NCI-H2081 (cell line): ENCODE results near the gene GNPTAB.

ENCODE experiments used
- DNase-seq, 2 experiments: peaks; one replicate each; lab custom pipeline; 2025; lab: John Stamatoyannopoulos, UW

GNPTAB gene

DNA sequence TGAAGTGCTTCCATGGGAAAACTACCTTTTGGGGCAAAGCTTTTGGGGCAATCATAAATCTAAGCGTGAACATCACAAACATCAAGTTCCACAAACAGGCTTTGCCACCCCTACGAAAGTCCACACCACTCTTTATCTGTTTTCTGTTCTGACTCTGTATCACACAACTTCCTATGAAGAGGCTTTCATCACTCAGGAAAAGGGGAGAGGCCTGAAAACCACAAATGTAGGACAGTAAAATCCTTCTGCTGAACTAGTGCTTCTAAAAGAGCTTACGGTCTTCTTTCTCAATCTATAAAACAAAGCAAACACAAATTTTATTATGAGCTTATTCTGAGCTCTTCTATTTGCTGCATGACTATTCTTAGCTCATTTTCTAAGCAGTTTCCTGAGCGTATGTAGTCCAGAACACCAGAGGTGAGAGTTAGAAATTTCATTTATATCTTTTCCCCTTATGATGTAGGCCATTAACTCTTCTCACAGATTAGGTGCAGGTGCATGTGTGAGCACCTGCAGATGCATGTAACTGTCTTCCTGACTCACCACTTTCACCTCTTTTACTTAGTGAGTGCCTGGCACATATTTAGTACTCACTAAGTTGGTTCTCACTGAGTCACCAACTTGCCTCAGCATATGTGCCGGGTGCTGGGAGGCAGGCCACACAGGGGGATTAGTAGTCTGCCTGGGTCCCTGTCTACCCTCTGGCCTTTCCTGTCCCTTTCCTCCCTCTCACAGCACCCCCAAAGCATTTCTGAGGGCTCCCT, 58.6 kb downstream of the GNPTAB start:
- no peak for DNase-seq

DNA sequence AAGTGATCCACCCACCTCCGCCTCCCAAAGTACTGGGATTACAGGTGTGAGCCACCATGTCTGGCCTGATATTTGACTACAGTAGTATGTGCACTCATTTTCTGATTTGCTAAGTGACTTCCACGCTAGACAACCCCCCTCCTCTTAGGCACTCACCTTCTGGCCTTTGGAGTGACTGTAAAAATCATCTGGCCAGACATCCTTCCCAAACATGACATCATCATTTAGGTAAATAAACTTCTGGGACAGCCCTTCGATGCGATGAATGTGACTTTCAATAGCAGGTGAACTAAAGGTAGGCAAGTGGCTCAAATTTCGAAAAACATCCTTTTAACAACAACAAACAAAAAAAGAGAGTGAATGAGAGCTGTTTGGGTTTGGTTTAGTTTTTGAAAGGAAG, 60.9 kb downstream of the GNPTAB start:
- DNase-seq = no peak

DNA sequence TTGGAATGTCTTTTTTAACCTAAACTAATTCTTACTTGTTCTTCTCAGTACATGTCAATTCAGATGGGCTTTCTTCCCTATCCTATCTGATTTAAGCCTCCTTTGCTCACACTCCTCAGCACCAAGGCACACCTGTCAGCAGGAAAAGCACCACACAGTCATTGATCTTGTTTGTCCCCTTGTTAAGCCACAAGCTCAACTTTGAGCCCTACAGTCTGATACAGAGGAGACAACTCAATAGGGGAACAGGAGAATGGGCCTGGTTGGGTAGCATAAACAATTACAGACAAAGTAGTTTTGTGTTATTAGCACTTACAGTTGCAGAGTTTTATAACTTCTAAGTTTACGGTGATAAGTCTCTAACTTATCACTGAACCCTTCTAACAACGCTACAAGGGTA, 62.0 kb downstream of the GNPTAB start:
- DNase-seq = no peak

DNA sequence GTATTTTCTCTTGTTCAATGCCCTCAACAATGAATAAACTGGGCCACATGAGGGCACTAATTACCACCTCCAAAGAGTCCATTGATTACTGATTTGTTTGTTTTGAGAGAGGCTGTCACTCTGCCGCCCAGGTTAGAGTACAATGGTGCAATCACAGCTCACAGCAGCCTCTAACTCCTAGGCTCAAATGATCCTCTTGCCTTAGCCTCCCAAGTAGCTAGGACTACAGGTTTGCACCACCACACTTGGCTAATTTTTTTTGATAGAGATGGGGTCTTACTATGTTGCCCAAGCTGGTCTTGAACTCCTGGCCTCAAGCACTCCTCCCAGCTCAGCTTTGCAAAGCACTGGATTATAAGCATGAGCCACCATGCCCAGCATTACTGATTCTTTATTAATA, 63.2 kb downstream of the GNPTAB start:
- no peak for DNase-seq

DNA sequence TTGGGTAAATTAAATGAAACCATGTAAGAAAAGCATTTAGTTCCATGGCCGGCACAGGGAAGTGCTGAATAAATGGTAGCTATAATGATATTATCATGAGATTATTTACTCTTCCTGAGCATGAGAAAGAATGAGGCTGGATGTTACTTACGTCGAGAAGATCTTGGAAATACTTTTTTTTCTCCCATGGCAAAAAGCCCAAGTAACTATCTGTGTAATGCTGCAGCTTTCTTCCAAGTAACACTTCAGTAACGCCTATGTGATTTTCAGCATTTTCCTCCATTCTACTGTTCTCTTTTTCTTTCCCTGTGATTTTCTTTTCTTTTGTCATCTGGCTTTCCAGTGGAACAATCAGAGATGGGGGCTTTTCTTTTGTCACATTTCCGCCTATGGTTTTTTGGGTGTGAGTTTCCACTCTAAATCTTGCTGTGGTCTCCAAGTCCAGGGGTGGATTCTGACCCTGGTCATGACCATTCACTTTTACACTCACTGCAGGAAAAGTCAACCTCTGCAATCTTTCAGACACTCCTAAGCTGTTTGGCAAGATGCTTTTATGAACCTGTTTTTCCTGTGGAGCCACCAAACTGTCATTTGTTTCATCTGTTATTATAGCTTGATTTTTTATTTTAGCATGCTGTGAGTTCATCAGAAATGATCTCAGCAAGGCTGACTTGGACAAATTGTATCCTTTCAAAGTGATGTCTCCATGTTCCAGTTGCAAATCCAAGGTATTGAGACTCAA, 66.5 kb downstream of the GNPTAB start:
- DNase-seq = no peak

DNA sequence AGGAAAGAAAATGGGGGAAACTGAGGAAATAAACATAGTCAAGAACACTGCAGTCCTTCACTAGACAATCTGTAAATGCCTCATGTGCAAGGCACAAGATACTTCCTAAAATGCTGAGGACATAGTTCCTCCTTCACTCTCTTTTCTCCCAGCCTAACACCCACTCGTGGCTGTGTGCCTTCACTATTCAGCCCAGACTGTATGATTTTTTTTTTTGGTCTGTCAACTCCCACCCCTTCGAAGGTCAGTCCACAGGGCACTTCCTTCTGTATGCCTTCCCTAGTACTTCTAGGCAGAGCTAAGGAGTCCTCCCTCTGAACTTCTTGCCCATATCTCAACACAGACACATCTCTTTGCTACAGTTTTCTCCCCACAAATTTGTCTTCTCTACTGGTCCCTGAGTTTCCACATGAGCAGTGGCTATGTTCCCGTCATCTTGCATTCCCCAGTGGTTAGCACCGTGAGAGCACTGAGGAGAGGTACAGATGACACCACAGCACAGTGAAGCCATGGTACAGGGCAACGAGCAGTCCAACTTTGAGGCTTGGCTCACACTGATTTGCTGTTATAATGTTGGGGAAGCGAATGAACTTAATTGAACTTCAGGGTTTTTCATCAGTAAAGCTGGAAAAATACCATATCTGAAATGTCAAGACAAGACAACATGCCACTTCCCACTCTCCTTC, 67.4 kb downstream of the GNPTAB start:
- no peak for DNase-seq

DNA sequence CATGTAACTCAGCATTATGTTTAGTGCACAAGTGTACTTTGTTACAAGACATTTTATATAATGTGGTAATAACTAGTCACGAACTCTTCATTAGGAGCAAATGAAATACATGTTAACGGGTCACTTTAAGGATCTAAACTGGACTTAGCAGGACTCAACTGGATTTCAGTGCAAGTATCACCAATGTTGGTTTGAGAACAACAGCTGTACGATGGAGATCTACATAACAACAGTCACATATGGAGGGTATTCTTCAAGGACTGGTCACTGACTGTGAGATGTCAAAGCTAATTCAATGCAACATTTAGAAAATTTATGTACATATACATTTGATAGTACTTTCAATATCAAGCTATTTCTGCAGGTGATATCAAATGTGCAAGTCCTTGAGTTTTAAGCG, 69.0 kb downstream of the GNPTAB start:
- no peak for DNase-seq

DNA sequence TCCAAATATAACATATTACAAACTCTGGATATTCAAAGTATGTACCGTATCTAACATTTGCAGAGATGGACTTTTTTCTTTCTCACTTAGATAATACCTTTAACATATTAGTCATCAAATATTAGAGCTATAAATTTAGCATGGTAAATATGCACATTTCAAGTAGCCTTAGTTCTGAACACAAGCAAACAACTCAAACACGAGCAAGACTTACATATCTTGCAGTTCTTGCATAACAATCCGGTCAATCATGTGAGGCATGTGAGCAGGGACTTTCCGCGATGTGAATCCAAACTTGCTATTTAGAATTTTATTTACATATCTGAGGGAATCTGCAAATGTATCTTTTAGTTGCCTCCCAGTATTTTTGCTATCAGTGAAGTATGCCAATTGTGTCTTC, 69.4 kb downstream of the GNPTAB start:
- no peak for DNase-seq

DNA sequence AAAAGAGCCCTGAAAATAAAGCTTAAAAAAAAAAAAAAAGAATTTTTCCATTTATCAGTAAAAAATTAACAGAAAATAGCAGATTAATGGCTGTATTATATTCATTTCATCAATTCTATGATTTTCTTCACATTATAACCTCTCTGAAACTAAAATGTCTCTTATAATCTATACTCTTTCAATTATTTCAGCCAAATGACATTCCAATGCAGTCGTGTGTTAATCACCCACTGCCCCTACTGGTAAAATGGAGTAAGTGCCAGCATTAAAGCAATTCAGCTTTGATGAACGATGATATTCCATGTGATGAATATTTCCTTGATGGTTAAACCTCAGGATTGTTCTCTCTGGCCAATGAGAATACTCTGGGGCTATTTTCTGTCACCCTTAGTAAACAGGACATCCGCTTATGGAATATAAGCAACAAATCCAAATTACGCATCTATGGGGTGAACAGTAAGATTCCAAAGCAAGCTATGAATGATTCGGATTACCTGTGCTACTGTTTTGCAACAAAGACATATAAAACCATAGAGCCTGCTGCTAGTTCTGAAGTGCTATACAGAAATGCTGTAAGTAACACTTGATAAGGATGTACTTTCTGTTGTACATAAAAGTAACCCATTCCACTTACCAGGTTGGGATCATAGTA, 71.2 kb downstream of the GNPTAB start:
- DNase-seq = peak in 1 of 2 experiments; percentile 12

DNA sequence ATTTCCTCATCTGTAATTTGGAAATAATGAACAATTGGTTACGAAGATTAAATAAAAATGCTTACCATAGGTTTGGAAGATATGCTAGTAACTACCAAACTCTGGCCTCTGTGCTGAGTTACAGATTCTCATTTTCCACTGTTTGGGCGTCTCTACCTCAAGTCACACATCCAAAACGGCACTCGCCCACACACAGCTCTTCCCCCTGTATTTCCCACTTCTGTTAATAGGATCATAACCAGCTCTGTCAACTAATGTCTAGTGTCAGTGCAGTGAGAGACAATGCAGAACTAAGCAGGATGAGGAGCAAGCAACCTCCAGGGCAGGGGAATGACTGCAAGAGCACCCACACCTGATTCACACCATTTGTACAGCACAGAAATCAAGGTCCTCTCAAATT, 80.6 kb downstream of the GNPTAB start:
- DNase-seq = no peak

DNA sequence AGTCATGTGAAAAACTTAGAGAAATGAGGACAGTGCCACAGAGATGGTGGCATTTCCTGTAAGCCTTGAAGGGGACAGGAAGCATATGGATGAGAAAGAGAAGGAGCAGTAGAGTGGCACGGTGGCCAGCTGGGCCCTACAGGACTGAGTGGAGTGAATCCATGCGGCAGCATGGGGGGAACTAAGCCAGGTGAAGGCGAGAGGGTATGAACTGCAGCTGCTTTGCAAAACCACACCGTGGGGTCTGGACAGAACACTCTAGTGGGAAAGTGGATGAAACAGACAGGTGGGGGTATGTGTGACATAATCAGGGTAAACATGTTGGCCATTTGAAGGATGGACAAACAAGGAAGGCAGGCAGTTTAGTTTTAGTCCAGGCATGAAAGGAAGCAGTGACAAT, 81.1 kb downstream of the GNPTAB start:
- no peak for DNase-seq

DNA sequence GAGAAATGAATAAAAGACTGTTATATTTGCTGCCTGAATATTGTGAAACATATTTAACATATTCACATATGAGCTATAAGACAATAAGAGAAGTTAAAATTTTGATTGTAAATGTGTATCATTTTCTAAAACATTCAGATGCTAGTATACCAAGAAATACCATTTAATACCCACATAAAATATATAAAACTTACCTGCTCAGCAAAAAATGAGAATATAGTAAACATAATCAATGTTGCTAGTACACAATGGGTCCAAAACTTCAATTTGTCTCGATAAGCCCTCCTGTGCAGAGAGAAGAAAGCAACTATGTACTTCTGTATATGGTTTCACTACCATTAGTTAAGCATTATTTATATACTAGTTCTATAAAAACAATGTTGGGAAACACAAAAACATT, 81.9 kb downstream of the GNPTAB start:
- no peak for DNase-seq

DNA sequence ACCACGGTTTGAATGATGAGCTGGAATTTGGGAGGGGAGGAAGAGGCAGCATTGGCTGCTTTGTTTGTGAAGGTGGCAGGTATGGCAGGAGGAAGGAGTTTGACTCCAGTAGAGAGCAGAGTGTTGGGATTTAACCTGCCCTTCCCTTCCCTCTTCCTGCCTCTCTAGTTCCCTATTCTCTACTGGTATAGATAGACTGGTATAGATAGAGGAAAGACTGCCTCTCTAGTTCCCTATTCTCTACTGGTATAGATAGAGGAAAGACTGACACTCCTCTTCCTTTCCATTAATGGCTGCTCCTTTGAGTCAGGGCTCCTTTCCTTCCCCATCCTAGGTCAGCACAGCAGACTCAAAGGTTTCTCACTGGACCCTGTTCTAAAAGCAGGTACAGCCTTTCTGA, 83.1 kb downstream of the GNPTAB start:
- no peak for DNase-seq

DNA sequence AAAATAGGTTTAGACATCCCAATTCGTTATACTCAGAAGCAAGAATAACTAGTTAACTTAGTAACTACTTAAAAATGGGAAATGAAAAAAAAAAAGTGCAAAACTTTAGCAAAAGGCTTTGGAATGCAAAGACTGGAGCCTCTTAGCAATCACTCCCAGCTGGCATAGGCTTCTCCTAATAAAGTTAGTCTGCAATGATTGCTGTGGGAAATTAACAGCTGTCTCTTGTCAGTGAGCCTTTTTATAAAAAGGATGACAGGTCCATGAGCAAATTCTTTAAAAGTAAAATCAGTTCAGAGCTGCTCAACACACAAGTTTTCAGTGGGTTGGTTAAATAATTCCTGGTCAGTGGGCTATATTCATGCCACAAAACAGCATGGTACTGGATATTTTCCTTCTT, 84.1 kb downstream of the GNPTAB start:
- no peak for DNase-seq

DNA sequence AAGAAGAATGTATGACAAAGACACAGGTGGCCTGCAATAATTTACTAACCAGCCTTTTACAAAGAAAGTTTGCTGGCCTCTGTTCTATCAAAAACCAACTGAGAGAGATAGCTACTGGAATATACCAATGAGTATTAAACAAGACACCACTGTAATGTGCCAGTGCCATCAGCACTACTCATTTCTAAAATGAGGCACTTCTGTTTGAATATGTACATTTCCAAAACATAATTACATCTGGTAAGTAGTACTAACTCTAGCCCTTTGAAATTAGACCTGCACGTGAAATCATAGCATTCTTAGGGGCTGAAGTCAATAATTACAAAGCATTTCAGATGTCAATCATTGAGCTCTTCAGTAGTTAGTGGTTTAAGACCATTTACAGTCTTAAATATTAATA, 84.6 kb downstream of the GNPTAB start:
- DNase-seq = no peak

DNA sequence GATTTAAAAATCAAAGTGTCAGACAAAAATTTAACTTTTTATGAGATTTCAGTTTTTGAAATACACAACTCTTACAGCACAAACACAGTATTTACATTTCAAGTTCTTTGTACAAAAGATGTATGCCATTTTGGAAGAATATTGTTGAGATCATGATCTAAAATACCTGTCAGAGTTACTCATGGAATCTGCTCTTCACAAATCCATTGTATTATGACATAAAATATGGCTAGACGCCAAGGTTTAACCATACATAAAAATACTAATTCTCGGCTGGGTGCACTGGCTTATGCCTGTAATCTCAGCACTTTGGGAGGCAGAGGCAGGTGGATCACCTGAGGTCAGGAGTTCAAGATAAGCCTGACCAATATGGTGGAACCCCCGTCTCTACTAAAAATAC, 85.3 kb downstream of the GNPTAB start:
- no peak for DNase-seq

DNA sequence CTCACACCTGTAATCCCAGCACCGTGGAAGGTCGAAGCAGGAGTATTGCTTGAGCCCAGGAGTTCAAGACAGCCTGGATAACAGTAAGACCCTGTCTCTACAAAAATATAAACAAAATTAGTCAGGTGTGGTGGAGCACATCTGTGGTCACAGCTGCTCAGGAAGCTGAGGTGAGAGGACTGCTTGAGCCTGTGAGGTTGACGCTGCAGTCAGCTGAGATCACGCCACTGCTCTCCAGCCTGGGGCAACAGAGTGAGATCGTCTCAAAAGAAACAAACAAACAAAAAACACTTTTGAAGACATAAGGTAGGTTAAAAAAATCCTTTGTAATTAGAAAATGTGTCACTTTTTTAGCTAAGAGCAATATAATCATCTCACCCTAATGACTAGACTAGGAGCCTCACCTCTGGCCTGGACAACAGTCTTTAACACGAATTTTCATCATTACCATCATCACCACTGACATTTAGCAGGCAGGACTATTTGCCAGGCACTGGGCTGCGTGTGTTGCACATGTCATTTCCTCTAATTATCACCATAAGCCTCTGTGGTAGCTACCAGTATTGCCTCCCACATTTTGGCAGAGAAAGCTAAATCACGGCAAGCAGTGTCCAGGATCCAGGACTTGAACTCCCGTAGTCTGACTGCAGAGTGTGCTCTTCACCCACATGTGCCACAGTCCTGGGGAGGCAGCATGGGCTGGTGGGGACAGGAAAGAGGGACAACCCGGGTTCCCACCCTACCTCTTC, 86.9 kb downstream of the GNPTAB start:
- no peak for DNase-seq

DNA sequence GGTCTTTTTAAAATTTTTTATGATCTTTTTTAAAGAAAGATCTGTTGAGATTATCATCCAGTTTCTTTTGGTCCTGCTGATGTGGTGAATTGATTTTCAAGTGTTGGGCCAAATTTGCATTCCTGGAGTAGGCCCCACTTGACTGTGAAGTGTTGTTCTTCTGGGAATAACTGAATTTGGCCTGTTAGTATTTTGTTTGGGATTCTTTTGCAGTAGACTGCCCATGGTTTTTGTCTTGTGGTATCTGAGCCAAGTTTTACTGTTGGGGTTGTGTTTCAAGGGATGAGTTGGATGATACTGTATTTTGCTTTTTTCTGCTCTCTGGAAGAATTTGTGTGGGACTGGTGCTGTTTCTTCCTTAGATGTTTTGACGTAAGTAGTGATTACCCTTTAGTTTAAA, 87.5 kb downstream of the GNPTAB start:
- no peak for DNase-seq

DNA sequence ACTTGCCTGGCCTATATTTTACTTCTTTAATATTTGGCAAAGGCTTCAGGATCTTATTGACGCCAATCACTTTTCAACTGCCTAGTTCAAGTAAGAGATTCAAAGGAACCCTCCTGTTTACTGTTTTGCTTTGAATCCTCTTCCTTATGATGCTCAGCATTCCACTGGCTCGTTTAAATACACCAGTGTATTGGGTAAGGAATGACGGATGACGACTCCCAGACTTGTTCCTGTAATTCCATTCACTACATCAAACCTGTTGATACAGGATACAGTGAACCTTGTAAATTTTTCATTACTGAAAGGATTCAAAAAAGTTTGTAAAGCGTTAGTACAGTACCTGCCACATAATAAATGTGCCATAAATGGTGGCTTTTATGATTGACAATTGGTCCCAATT, 89.8 kb downstream of the GNPTAB start:
- DNase-seq = no peak

DNA sequence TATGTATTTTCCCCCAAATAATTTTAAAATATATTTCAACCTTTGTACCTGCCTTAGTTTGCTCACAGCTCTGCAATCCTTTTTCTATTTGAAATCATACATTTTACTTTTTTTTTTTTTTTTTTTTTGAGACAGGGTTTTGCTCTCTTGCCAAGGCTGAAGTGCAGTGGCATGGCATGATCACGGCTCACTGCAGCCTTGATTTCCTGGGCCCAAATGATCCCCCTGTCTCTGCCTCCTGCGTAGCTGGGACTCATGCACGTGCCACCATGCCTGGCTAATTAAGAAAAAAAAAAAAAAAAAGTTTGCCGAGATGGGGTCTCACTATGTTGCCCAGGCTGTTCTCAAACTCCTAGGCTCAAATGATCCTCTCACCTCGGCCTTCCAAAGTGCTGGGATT, 90.2 kb downstream of the GNPTAB start:
- DNase-seq = no peak

DNA sequence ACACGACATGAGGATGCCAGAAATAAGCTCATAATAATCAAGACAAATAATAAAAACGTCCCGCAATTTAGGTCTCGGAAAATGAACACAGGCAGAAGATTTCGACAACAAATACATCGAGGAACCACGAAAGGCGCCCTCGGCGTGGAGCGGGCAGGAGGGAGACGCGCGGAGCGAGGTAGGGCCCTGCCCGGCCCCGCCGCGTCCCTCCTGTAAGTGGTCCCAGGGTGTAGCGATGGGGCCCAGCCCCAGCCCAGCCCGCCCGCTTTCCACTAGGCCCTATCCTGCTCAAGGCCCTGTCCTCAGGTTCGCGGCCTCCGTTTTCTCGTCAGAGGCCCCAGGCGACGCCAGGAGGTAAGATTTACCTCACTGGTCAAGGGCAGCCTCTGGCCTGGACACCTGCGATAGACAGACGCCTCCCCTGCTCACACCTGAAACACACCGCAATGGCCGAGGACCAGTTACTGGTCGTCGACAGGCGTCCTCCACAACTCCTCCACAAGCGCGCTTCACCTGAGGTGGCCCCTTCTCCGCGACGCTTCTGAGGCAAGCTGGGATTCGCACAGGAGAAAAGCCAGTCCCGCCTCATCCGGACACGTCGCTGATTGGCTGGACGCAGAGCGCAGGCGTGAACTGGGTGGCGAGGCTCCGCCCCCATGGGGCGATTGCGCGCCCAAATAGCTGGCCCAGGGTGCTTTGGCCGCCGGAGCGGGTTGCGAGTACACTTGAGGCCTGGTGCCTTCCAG, 91.7 kb downstream of the GNPTAB start, which contains the start of gene SYCP3:
Gene SYCP3 (minus strand): TSS at position 543 of the 746 bp plus-strand sequence. CDS start 1,527 bp downstream, outside the sequence.
- no peak for DNase-seq
